ENCODE results near the gene TMCC1.
A peak's percentile ranks its signal among the peaks of the same experiment; 100 is the strongest.

The TMCC1 gene

DNA sequence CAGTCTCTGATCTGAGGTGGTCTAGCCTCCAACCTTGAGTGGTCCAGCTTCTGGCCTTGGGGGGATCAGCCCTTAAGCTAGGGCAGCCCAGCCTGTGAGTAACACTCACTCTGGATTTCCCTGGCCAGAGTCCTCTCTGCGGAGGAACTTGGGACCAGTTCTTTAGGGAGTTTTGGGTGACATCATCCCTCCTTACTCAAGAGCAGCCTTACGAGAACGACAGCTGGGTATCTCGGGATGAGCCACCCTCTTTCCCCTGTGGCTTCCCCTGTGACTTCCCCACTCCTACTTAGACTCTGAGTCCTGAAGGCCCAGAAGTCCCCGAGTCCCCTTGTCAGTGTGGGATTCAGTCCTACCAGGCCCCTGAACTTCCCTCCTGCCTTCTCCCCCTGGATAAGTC, 276.8 kb downstream of the TMCC1 start:
- TF ChIP-seq, protein P1, sequence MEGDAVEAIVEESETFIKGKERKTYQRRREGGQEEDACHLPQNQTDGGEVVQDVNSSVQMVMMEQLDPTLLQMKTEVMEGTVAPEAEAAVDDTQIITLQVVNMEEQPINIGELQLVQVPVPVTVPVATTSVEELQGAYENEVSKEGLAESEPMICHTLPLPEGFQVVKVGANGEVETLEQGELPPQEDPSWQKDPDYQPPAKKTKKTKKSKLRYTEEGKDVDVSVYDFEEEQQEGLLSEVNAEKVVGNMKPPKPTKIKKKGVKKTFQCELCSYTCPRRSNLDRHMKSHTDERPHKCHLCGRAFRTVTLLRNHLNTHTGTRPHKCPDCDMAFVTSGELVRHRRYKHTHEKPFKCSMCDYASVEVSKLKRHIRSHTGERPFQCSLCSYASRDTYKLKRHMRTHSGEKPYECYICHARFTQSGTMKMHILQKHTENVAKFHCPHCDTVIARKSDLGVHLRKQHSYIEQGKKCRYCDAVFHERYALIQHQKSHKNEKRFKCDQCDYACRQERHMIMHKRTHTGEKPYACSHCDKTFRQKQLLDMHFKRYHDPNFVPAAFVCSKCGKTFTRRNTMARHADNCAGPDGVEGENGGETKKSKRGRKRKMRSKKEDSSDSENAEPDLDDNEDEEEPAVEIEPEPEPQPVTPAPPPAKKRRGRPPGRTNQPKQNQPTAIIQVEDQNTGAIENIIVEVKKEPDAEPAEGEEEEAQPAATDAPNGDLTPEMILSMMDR (IDR thresholded peaks at IDR 0.05; ENCODE audit: control extremely low read depth, extremely low read depth, low read depth, missing control alignments), result no peak
- DNase-seq (ENCODE audit: extremely low spot score), result peak; percentile 60
- ChIA-PET CTCF (interaction anchor here (1.0 to 2.7 kb wide), 3 partner anchors 10 to 481 kb away, joined by 3 to 8 read pairs (median 3); no protein-coding TSS in a partner anchor), POLR2A (interaction anchor here (0.6 kb wide), 1 partner anchor 301 kb away, joined by 3 read pairs; a partner anchor contains a TSS)

- TF ChIP-seq, protein P1 (IDR thresholded peaks at IDR 0.05; ENCODE audit: control extremely low read depth, extremely low read depth, low read depth, missing control alignments), result no peak
- POLR2A ChIA-PET, result interaction anchor here (0.6 kb wide), 1 partner anchor 300 kb away, joined by 3 read pairs; a partner anchor contains a TSS
- no peak for DNase-seq (ENCODE audit: extremely low spot score)
- CTCF ChIA-PET, result interaction anchor here (1.3 to 2.7 kb wide), 2 partner anchors 11 to 325 kb away, joined by 3 to 8 read pairs; no protein-coding TSS in a partner anchor
Measured at GRCh38 chr3:129616291-129616690, 277.2 kb downstream of the TMCC1 start.

DNA sequence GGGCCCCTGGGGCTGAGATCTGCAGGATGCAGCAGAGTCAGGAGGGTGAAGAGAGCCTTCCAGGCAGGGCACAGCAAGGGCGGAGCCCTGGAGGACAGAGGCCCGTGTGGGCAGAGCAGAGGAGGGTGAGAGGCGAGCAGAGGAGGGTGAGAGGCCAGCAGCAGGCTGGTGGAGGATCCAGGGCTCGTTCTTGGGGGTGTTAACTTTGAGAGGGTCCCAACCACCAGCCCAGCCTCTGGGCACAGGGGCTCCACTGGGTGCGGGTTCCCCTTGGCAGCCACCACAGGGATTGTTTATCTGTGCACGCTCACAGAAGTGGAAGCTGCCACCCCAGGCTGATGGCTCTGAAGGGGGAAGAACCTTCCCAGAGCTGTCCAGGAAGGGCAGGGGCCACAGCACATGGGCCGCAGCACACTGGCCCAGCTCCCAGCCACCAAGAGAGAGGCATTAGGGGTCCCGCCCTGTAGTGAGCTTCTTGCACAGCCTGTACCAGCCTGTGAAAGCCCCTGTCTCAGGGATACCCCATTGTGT, 277.7 kb downstream of the TMCC1 start:
- TF ChIP-seq, protein P1 (IDR thresholded peaks at IDR 0.05; ENCODE audit: control extremely low read depth, extremely low read depth, low read depth, missing control alignments), result no peak
- no peak for DNase-seq (ENCODE audit: extremely low spot score)
- ChIA-PET CTCF (interaction anchor here (2.7 kb wide), 1 partner anchor 11 kb away, joined by 8 read pairs; no protein-coding TSS in a partner anchor), POLR2A (no interaction called here)

- POLR2A ChIA-PET, result no interaction called here
- no peak for DNase-seq (ENCODE audit: extremely low spot score)
- TF ChIP-seq, protein P1 (IDR thresholded peaks at IDR 0.05; ENCODE audit: control extremely low read depth, extremely low read depth, low read depth, missing control alignments), result no peak
- CTCF ChIA-PET, result interaction anchor here (0.7 kb wide), 1 partner anchor 125 kb away, joined by 3 read pairs; no protein-coding TSS in a partner anchor
Measured at GRCh38 chr3:129614927-129615363, 278.6 kb downstream of the TMCC1 start.

DNA sequence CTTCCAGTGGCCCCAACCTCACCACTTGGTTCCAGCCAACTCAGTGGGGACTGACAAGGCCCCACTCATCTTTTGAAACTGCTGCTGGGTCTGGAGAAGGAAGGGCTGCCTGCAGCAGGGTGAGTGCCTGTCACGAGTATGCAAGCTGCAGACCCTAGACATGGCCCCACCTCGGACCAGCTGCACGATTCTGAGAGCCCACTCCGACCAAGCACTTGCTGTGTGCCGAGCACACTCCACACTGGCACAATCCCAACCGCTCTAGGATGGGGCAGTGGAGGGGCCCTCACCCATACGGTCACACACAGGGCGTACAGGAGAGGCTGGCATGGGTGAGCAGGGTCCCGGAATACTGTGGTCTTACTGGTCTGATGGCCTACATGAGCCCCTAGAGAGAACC, 279.1 kb downstream of the TMCC1 start:
- no peak for DNase-seq (ENCODE audit: extremely low spot score)
- ChIA-PET POLR2A (no interaction called here), CTCF (interaction anchor here (0.7 to 1.7 kb wide), 2 partner anchors 11 to 124 kb away, joined by 3 read pairs; no protein-coding TSS in a partner anchor)
- TF ChIP-seq, protein P1 (IDR thresholded peaks at IDR 0.05; ENCODE audit: control extremely low read depth, extremely low read depth, low read depth, missing control alignments), result no peak

GRCh38 chr3:129613367-129613740, 280.2 kb downstream of the TMCC1 start:
- CTCF ChIA-PET, result interaction anchor here (1.7 kb wide), 1 partner anchor 10 kb away, joined by 3 read pairs; no protein-coding TSS in a partner anchor
- TF ChIP-seq, protein P1 (IDR thresholded peaks at IDR 0.05; ENCODE audit: control extremely low read depth, extremely low read depth, low read depth, missing control alignments), result no peak
- no peak for DNase-seq (ENCODE audit: extremely low spot score)
- POLR2A ChIA-PET, result no interaction called here
